Gastrocnemius medialis (tissue), 4 donors: ENCODE results near the gene EDARADD.

Source experiments
- POLR2A ChIP-seq, 2 donors: fragments of 450-650 bp; IDR thresholded peaks; one replicate each; pipeline ENCODE4 v1.6.1; 2017; ENCODE audit warnings: antibody characterized with exemption in 2 of 2, mild to moderate bottlenecking in 2 of 2, moderate library complexity in 2 of 2
- TF ChIP-seq, protein P1 (sequence below), 5 experiments: fragments of 450-650 bp in 3 of 5; fragments of 200-600 bp in 2 of 5; sonication (generic) in 2 of 5; IDR thresholded peaks in 4 of 5; conservative IDR thresholded peaks in 1 of 5; 1 replicate in 4 of 5; 2 replicates in 1 of 5; pipeline ENCODE4 v1.5.1; 2016 to 2019; ENCODE audit warnings: antibody characterized with exemption in 5 of 5, mild to moderate bottlenecking in 3 of 5, moderate library complexity in 3 of 5

DNA sequence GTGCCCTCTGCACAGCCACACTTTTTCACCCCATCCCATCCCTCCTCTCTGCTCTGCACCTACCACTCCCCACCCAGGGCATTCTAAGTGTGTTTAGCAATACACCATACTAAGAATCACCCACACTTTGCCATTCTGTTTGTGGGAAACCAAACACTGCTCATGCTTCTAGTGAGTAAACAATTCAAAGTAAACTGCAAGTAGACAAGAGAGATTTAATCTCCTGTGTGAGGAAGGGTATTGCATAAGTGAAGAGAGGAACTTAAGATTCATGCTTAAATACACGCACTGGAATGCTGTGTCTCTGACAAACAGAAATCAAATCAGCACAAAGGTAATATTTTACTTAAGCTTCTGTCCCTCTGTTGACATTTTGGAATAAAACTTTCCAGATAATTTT is 4.8 kb upstream of the EDARADD start:
- TF ChIP-seq POLR2A (IDR thresholded peaks at IDR 0.05), result no peak
- TF ChIP-seq, protein P1, sequence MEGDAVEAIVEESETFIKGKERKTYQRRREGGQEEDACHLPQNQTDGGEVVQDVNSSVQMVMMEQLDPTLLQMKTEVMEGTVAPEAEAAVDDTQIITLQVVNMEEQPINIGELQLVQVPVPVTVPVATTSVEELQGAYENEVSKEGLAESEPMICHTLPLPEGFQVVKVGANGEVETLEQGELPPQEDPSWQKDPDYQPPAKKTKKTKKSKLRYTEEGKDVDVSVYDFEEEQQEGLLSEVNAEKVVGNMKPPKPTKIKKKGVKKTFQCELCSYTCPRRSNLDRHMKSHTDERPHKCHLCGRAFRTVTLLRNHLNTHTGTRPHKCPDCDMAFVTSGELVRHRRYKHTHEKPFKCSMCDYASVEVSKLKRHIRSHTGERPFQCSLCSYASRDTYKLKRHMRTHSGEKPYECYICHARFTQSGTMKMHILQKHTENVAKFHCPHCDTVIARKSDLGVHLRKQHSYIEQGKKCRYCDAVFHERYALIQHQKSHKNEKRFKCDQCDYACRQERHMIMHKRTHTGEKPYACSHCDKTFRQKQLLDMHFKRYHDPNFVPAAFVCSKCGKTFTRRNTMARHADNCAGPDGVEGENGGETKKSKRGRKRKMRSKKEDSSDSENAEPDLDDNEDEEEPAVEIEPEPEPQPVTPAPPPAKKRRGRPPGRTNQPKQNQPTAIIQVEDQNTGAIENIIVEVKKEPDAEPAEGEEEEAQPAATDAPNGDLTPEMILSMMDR (IDR thresholded peaks at IDR 0.05 in 4 of 5, conservative IDR thresholded peaks at IDR 0.05 in 1 of 5), result no peak
